Activated naive CD4-positive, alpha-beta T cell (primary cell): ENCODE results near the gene TOMM22.
A peak's percentile ranks its signal among the peaks of the same experiment; 100 is the strongest.

Experiments
- DNase-seq, 4 experiments: peaks; one replicate each; lab custom pipeline; 2025; lab: John Stamatoyannopoulos, UW

Gene TOMM22

DNA sequence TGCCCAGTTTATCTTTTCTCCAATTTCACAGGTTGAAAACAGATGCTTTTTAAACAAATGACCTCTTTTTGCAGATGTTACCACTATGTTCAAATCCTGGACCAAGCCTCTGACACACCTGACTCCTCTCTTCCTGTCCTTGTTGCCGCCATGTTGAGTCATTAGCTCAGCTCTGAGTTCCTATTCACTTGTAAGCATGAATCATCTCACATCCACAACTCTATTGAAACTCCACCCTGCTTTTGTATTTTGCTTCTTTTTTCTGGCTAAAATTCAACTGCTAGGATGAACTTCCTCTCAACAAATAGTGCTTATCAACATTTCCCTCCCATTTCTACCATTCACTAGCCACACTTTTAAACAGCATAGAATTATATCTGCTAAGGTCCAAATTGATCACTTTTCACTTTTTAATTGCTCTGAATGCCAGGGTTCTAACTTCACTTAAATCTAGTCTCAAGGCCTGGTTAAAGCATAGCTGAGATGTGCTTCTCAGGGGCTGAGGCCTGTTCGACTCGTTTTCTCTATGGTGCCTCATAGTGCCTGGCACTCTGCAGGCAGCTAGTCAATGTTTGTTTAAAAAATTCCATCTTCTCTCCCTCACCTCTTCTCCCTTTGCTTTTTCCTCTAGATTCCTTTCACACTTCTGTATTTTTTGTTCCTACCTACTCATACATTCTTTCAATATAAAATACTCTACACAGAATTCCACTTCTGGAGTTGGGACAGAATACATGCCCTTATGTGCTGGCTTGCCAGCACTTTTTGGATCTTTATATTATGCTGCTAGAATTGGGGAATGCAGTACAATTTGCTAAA lies 15.1 kb downstream of the TOMM22 start:
- peak in 1 of 4 experiments; percentile 4 for DNase-seq

DNA sequence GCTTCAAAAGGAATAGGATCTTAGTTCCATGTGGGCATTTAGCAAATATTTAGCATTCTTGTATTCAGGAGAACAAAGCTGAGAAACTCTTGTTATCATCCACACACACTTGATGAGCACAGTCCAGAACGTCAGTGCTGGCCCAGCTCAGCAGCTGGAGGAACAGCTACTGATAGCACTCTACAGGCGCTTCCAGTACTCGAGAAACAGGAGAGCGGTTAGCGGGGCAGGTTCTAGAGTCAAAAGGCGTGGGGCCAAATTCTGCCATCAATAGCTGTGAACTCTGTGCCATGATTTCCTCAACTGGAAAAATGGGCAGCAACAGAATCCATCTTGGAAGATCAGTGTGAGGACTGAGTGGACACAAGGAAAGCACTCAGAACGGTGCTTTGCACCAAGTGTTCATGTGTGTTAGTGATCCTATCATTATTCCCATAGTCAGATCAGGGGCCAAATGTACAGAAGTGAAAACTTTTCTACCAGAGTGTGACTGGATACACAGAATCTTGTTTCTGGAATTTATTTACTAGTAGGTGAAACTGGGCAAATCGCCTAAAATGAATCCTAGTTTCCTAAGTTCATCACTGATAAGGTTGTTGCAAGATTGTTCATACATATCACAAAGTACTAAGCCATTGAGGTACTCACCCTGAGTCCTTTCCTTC lies 15.8 kb downstream of the TOMM22 start:
- no peak for DNase-seq

DNA sequence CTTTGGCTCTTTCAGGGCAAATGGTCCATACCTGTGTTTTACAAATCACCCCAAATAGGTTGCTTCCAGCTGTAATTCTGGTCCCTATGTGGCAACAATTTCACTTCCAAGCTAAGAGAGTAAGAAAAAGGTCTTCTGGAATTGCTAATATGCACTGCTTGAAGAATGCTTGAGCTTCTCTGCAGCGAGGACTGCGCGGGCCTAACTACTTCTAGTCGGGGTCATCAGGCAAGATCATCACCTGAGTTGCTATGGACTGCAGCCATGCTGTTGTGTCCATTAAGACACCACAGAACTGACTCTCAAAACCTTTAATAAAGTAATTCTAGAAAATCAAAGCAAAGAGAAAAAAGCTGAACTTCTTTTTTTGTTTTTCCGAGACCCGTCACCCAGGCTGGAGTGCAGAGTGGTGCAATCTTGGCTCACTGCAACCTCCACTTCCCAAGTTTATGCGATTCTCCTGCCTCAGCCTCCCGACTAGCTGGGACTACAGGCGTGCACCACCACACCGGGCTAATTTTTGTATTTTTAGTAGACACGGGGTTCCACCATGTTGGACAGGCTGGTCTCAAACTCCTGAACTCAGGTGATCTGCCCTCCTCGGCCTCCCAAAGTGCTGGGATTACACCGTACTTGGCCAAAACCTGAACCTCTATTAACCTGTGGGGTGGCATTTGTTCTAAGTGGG lies 16.8 kb downstream of the TOMM22 start:
- DNase-seq, result no peak

DNA sequence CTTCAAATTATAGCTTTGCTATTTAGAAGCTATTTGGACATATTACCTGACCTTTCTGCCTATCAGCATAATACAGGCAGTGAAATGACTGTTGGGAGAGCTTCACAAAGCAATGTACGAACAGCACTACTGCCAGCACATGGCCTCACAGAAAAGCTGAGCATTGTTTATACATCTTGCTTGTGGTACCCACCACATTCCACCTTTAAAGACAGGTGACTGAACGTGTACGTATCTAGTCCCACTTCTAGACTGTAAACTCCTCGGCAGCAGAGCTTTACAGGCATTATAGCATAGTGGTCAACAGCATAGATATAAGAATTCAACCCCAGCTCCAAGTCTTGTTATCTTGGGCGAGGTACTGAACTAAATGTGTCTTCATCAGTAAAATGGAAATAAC lies 17.4 kb downstream of the TOMM22 start:
- no peak for DNase-seq

DNA sequence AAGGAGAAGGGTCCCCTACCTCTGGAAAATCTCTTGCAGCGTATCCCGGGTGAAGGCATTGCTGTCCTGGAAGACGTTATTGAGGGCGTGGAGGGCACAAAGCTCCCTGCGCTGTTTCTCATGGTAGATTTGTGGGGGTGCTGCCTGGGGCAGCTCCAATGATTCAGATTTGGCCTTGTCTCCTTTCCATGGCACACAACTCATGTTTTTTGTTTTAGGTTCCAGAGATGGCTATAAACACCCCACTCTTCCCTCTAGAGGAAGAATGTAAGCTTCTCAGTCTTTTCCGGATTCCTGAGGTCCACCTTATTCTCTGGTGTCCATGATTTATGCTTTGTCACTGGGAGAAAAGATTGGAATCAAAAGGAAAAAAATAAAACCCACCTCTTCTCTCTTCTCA lies 18.0 kb downstream of the TOMM22 start:
- no peak for DNase-seq

DNA sequence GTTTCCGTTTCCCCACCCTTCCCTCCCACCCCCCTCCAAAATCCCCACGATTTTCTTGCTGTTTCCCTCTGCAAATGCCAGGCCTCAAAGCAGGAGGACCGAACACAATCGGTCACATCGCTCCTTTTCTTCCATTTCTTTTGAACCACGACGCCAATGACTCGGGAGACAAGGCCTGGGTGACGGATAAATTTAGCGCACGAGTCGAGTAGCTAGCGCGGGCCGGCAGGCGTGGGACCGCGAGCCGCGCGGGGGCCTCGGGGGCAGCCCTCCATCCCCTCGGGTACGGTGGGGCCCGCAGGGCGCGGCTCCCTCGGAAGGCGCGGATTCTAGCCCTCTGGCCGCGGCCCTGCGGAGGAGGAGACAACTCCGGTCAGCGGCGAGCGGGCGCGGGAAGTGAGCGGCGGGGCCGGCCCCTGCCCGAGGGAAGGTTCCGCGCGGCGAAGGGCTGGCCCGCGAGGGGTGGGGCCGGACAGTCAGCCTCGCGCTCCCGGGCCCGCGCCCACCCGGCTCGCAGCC lies 18.6 kb downstream of the TOMM22 start:
- DNase-seq, result peak in 1 of 4 experiments; percentile 39

DNA sequence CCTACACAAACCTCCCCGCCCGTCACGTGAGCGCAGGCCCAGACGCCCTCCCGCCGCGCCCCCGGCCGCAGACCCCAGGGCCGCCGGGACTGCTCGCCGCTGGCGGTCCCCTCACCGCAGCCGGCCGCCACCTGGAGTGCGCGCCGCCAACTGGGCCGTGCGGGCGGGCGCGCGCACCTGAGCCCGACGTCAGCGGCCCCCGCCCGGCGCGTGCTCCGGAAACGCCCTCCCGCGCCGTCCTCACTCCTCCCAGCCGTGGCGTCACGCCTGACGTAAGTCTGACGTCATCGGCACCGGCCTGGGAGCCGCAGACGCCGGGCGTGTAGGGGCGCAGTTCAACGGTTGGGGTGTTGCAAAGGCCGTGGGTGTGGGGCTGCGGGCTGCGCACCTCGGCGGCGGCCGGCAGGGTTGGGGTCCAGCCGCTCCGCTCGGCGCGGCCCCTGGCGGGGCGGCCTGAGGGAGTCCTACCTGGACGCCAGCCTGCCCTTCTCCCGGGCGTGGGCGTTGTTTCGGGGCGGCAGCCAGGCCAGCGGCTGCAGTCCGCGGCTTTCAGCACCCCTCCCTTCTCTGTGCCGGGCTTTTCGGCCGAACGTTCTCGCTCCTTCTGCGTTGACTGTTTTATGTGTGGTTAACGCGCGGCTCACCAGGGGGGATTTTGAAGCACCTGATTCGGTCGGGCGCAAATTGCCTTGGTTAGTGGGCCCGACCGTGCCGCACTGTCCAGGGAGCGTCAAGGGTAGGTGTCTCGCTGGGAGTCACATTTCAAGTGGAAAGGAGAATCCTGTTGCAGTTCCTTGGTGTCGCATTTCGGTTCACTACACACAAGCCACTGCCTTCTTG lies 19.3 kb downstream of the TOMM22 start, which contains the start of gene JOSD1:
Gene JOSD1, minus strand, starts transcription at position 155 of the 840 bp plus-strand sequence. CDS start 956 bp downstream, outside the sequence.
- DNase-seq, result peak; percentile 88 to 98 (median 96)

DNA sequence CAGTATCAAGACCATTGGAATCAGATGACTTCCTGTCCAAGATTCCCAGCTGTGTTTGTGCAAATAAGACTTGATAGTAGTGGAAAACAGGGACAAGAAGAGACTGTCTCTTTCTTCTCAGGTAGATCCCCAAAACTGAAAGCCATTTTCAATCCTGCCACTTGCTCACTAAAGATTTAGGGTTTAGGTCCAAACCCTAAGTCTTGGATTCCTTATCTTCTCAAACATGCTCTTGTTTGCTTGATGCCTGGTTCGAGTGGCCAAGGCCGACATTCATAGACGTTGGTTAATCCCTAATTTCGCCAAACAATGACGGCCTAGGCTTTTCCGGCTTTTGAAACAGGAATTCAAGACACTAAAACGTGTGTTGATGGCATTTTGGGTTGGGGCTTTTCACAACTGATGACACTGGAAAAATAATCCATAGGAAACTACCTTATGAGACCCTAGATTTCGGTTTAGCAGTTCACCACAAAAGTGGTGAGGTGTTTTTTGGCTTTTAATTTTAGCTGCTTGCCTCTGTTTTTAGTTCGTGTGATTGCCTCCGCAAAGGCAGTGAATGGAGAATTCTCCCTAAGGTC lies 23.0 kb downstream of the TOMM22 start:
- no peak for DNase-seq

DNA sequence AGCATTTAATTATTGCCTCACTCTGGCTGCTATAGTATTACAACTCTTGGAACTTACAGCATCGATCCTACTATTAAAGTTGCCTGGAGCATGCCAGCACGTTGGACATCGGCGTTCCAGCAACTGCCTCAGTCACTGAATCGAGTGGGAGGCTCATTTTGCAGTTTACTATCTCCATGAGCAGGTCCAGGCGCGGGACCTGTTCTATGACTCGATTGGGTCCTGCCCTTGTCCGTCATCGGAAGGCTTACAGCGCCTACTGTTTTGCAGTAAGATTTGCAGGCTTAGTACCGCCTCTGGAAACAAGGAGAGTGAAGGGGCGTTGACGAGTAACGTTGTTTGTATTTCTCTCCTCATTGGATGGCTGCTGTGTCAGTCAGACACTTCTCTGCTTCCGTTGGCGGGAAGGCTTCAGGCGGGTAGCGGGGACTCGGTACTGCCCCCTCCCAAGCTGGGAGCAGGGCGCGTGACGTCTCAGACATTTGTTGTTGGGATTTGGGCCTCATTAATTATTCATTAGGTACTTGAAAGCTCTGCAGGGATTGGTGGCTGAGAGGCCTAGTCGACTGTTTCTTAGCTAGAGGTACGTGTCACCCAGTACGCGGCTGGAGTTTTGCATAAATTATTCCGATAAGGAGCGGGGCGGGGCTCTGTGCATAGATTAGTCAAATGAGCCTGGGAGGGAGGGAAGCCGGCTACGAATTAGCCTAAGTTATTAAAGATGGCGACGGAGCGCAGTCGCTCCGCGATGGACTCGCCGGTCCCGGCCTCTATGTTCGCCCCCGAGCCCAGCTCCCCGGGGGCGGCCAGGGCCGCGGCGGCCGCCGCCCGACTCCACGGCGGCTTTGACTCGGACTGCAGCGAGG lies 23.7 kb downstream of the TOMM22 start, which contains the start of gene GTPBP1:
Gene GTPBP1, plus strand, starts transcription at position 710 of the 866 bp plus-strand sequence. Its CDS starts 12 bp downstream, at position 722.
- DNase-seq, result peak; percentile 96 to 99 (median 97)

DNA sequence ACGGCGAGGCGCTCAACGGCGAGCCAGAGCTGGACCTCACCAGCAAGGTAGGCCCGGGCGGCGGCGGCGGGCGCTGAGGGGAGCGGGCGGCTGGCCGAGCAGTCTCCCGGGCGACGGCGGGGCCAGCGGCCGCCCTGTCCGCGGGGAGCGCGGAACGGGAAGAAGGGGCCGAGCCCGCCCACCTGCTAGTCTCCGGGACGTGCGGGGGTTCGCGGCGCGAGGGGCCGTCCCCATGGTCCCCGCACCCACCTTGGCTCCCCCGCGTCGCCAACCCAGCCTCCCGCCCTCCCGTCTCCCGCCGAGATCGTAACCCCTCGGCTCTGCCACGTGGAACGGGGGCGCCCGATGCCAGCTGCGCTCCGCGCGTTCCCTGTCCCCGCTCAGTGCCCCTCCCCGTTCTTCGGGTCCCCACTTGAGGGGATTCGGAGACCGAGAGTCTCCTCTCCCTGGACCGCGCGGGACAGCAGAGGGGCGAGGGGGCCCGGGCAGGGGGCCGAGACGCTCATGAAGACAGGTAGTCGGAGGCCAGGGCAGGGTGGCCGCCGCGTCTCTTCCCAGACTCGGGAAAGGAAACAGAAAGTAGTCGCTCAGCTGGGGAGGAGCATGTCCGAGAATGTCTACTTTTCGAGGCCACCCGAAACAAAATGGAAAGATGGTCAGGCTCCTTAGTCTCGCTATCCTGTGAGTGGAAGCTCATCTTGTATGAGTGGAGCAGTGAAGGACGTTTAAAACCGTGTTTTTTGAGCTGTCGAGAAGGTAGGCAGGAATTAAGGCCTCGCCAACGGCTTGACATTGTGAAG lies 24.5 kb downstream of the TOMM22 start:
- no peak for DNase-seq

DNA sequence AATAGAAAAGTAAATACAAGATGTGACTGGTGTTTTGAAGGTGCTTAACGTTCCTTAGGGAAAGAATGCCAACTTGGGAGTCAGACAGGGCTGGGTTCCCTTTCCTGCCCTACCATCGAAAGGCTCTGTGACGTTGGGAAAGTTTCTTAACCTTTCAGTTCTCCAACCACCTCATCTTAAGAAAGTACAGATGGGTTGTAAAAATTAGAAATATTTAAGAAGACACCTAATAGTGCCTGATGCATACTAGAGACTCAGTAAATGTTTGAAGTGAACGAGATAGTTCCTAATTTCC lies 25.1 kb downstream of the TOMM22 start:
- no peak for DNase-seq

DNA sequence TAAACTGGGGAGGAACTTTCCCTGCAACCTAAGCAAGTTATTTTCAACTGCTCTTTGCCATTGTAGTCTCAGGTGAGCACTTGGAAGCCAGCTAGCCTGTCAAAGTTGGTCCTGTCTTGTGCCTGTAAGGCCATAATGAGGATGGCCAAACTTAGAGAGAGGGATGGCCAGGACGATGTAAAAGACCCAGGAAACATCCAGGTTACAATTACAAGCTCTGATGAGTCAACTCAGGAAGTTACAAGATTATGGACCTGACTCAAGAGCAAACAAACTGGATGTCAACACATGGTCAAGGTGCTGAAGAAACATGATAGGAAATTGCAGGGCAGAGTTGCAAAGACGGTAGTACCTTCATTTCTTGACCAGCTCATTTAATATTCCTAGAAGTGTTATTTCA lies 25.6 kb downstream of the TOMM22 start:
- DNase-seq, result no peak

DNA sequence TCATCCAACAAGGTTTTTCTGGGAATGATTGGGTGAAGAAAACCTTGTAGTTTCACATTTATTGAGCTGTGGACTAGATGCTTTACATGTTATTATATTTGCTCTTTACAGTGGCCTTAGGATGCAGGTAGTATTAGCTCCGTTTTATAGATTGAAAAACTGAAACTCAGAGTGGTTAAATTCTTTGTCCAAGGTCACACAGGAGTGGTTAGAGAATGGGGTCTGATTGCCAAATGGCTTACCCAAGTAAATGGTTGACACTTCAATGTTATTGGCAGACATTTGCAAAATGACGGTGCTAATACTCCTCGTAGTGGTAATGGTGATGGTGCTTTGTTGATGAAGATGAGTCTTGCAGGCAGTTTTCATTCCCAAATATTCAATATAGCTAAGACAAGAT lies 26.2 kb downstream of the TOMM22 start:
- DNase-seq, result no peak

DNA sequence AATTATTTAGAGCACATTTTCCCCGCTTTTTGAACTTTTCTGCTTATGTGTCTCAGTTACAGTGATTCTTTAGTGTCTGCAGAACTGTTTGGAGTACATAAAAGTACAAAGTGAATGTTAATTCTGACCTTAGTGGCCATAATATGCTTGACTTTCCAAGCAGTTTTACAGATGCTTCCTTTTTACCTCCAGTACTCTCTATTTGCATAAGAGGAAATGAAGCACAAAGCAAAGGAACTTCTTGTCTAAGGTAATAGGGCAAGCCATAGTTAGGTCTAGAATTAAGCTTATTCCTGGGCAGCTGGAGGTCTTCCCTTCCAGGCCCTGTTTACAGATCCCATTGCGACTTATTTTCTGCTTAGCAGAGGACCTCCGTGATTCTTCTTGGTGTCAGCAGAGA lies 27.5 kb downstream of the TOMM22 start:
- DNase-seq, result no peak

DNA sequence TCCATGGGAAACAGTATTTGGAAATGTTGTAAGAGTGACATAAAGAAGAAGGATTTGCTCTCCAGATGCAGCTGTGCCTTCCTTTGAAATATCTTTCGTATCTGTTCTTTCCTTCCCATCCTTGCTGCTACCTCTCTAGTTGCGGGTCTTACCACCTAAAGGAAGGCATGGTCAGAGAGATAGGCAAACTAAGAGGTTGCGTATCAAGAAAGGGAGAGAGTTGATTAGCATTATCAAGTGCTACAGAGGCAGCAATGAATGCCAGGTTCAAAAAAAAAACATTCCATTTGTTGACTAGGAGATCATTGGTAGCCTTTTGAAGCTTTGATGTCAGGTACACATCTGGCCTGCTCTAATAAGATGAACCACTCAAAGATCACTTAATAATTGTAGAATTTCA lies 28.6 kb downstream of the TOMM22 start:
- DNase-seq, result no peak

DNA sequence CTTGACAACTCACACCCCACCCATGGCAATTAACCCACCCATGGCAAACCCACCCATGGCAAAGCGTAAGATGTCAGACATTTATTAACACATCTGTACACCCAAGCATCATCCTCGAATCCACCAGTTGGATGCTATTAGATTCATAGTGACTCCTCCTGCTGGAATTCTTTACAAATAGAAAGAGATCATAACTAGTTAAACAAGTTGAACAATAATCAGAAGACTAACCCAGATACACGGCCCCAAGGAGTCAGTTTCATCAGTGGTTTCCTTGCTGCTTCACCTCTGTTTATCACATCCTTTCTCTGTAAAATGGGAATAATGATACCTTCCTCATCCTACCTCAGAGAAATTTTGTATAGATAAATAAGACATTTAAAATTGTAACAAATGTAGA lies 29.1 kb downstream of the TOMM22 start:
- DNase-seq, result no peak

DNA sequence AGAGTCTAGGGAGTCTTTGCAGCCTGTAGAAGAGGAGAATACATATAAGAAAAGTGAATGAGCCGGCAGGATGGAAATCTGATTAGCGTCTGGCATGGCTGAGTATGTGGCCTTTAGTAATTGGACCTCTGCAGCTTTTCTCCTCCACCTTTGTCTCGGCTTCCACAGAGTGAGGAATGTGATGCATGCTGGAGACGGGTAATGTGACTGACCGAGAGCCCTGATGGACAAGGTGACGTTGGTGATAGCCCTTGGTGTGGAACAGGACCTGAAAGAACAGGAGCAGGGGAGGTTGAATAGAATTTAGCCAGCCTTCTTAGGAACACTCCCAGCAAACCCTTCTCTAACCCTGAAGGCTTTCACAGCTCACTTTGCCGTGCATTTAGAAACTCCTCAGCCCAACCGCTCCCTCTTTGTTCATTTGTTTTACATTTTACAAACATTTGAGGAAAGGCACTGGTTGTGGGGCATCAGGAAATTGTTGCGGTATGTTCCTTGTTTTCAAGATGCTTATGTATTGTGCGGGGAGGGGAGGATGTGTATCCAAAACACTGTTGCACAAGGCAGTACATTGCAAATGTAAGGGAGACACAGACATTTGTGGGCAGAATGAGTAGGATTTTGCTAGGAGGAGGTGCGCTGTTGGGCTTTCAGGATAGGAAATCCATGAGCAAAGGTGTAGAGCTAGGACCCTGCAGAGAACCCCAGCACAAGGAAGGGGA lies 30.9 kb downstream of the TOMM22 start:
- no peak for DNase-seq

DNA sequence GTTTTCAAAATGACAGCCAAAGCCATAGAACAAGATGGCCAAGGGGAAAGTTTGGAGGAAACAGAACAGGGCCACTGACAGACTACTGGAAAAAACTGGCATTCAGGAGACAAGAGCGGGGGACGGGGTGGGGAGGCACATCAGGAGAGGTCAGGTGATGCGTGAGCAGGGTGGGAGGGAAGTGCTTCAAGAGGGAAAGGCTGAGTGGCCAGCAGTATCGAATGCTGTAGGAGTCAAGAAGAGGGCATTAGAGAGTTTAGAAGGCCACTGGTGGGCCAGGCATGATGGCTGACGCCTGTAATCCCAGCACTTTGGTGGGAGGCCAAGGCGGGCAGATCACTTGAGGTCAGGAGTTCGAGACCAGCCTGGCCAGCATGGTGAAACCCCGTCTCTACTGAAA lies 32.2 kb downstream of the TOMM22 start:
- no peak for DNase-seq
